H1 (cell line): ENCODE results near the gene MORN4. TPM values are rescaled to one million over a fixed set of nuclear protein-coding genes. Genes with fewer than 3 reads are reported as not detected.

Source experiments
- GTF2F1 ChIP-seq: IDR thresholded peaks from 2 replicates; pipeline ENCODE4 v1.6.1; 2012; ENCODE audit warnings: low read depth, low read length, improper control_type of control experiment, borderline replicate concordance
- HDAC2 ChIP-seq, 2 experiments: fragments of 300-600 bp in 1 of 2; sonication (generic) in 1 of 2; IDR thresholded peaks; 2 replicates each; pipeline ENCODE4 v1.6.1; 2011 to 2012; ENCODE audit warnings: low read depth in 2 of 2, low read length in 2 of 2, mild to moderate bottlenecking in 2 of 2, moderate library complexity in 2 of 2, borderline replicate concordance in 1 of 2, inconsistent platforms in 1 of 2
- KDM4A ChIP-seq: IDR thresholded peaks from one replicate; pipeline ENCODE4 v1.7.1; 2012; ENCODE audit warnings: low read depth, mild to moderate bottlenecking, moderate library complexity, low read length, inconsistent platforms; ENCODE audit not compliant: severe bottlenecking
- POLR2AphosphoS5 ChIP-seq: IDR thresholded peaks from 2 replicates; pipeline ENCODE4 v1.6.1; 2011; ENCODE audit warnings: low read depth, low read length
- POU5F1 ChIP-seq: IDR thresholded peaks from 2 replicates; pipeline ENCODE4 v1.6.1; 2011; ENCODE audit warnings: low read depth, mild to moderate bottlenecking, low read length, moderate library complexity
- RAD21 ChIP-seq, 2 experiments: IDR thresholded peaks in 1 of 2; conservative IDR thresholded peaks in 1 of 2; 2 replicates each; pipeline ENCODE4 v1.6.1; 2011; ENCODE audit warnings: low read depth in 2 of 2, low read length in 2 of 2, improper control_type of control experiment in 1 of 2, inconsistent platforms in 1 of 2, mild to moderate bottlenecking in 1 of 2, moderate library complexity in 1 of 2
- SIX5 ChIP-seq: IDR thresholded peaks from 2 replicates; pipeline ENCODE4 v1.6.1; 2011; ENCODE audit warnings: mild to moderate bottlenecking, low read depth, low read length
- polyA plus RNA-seq, 7 experiments: library from polyadenylated mRNA; depleted of rRNA in 3 of 7; stranded (reverse) in 5 of 7; unstranded in 2 of 7; fragments of >200 nt in 5 of 7; fragments of 200-250 nt in 2 of 7; gene quantifications; 1 replicate in 5 of 7; 2 replicates in 1 of 7; 4 replicates in 1 of 7; pipeline versions ENCODE4 v1.2.1 to v1.2.3, GENCODE V29; 2011 to 2013; ENCODE audit warnings: missing spikeins in 2 of 7, mixed read lengths in 2 of 7
- total RNA-seq: library from RNA; stranded (reverse); fragmentation: NEBNext Ultra II Directional; extraction: Animal tissue kit (Norgen Biotek cat#: 25700); gene quantifications from 2 replicates; pipeline ENCODE4 v1.2.1, GENCODE V29; 2021
- TF ChIP-seq, protein P1 (sequence below): IDR thresholded peaks from 2 replicates; pipeline ENCODE4 v1.6.1; 2012; ENCODE audit warnings: inconsistent platforms
- TF ChIP-seq, protein P2 (sequence below): fragments of 300-600 bp; sonication (generic); IDR thresholded peaks from 2 replicates; pipeline ENCODE4 v1.7.1; 2012; ENCODE audit warnings: low read length, moderate library complexity, mild to moderate bottlenecking, inconsistent platforms; ENCODE audit not compliant: insufficient replicate concordance

The MORN4 gene
- total and polyA plus RNA-seq, 2 of the 8 experiments (the other 6 are each of a cell fraction or from before 2014, with no cell fraction given) = 13.6 to 22.0 TPM

DNA sequence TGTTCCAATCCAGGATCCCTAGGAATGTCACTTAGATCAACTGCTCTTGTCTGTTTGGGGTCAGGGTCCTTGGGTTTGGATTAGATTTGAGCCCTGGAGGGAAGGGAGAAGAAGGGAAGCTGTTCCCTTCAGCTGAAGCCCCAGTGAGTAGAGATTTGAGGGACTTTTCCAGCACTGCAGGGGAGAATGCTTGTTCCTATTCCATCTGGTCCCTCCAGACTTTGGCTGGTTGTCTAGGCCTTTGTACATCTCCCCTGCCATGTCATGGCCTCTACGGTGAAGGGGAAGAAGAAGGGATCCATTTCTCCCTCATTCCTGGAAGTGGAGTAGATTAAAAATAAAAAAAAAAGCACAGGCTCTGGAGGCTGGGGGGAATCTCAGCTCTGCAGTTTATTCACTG, 32.7 kb downstream of the MORN4 start (continued):
- TF ChIP-seq, protein P1, sequence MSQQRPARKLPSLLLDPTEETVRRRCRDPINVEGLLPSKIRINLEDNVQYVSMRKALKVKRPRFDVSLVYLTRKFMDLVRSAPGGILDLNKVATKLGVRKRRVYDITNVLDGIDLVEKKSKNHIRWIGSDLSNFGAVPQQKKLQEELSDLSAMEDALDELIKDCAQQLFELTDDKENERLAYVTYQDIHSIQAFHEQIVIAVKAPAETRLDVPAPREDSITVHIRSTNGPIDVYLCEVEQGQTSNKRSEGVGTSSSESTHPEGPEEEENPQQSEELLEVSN = no peak
- TF ChIP-seq KDM4A = no peak
- TF ChIP-seq GTF2F1 = no peak
- no peak for TF ChIP-seq RAD21 (IDR thresholded peaks at IDR 0.05 in 1 of 2, conservative IDR thresholded peaks at IDR 0.05 in 1 of 2; ENCODE audit: low read depth in 2 of 2, low read length in 2 of 2)
- no peak for TF ChIP-seq POLR2AphosphoS5
- no peak for TF ChIP-seq HDAC2 (IDR thresholded peaks at IDR 0.05; ENCODE audit: borderline replicate concordance in 1 of 2, low read depth in 2 of 2, low read length in 2 of 2)
- TF ChIP-seq, protein P2, sequence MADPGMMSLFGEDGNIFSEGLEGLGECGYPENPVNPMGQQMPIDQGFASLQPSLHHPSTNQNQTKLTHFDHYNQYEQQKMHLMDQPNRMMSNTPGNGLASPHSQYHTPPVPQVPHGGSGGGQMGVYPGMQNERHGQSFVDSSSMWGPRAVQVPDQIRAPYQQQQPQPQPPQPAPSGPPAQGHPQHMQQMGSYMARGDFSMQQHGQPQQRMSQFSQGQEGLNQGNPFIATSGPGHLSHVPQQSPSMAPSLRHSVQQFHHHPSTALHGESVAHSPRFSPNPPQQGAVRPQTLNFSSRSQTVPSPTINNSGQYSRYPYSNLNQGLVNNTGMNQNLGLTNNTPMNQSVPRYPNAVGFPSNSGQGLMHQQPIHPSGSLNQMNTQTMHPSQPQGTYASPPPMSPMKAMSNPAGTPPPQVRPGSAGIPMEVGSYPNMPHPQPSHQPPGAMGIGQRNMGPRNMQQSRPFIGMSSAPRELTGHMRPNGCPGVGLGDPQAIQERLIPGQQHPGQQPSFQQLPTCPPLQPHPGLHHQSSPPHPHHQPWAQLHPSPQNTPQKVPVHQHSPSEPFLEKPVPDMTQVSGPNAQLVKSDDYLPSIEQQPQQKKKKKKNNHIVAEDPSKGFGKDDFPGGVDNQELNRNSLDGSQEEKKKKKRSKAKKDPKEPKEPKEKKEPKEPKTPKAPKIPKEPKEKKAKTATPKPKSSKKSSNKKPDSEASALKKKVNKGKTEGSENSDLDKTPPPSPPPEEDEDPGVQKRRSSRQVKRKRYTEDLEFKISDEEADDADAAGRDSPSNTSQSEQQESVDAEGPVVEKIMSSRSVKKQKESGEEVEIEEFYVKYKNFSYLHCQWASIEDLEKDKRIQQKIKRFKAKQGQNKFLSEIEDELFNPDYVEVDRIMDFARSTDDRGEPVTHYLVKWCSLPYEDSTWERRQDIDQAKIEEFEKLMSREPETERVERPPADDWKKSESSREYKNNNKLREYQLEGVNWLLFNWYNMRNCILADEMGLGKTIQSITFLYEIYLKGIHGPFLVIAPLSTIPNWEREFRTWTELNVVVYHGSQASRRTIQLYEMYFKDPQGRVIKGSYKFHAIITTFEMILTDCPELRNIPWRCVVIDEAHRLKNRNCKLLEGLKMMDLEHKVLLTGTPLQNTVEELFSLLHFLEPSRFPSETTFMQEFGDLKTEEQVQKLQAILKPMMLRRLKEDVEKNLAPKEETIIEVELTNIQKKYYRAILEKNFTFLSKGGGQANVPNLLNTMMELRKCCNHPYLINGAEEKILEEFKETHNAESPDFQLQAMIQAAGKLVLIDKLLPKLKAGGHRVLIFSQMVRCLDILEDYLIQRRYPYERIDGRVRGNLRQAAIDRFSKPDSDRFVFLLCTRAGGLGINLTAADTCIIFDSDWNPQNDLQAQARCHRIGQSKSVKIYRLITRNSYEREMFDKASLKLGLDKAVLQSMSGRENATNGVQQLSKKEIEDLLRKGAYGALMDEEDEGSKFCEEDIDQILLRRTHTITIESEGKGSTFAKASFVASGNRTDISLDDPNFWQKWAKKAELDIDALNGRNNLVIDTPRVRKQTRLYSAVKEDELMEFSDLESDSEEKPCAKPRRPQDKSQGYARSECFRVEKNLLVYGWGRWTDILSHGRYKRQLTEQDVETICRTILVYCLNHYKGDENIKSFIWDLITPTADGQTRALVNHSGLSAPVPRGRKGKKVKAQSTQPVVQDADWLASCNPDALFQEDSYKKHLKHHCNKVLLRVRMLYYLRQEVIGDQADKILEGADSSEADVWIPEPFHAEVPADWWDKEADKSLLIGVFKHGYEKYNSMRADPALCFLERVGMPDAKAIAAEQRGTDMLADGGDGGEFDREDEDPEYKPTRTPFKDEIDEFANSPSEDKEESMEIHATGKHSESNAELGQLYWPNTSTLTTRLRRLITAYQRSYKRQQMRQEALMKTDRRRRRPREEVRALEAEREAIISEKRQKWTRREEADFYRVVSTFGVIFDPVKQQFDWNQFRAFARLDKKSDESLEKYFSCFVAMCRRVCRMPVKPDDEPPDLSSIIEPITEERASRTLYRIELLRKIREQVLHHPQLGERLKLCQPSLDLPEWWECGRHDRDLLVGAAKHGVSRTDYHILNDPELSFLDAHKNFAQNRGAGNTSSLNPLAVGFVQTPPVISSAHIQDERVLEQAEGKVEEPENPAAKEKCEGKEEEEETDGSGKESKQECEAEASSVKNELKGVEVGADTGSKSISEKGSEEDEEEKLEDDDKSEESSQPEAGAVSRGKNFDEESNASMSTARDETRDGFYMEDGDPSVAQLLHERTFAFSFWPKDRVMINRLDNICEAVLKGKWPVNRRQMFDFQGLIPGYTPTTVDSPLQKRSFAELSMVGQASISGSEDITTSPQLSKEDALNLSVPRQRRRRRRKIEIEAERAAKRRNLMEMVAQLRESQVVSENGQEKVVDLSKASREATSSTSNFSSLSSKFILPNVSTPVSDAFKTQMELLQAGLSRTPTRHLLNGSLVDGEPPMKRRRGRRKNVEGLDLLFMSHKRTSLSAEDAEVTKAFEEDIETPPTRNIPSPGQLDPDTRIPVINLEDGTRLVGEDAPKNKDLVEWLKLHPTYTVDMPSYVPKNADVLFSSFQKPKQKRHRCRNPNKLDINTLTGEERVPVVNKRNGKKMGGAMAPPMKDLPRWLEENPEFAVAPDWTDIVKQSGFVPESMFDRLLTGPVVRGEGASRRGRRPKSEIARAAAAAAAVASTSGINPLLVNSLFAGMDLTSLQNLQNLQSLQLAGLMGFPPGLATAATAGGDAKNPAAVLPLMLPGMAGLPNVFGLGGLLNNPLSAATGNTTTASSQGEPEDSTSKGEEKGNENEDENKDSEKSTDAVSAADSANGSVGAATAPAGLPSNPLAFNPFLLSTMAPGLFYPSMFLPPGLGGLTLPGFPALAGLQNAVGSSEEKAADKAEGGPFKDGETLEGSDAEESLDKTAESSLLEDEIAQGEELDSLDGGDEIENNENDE = no peak
- TF ChIP-seq POU5F1 = no peak
- TF ChIP-seq SIX5 = no peak
- TF ChIP-seq, all 59 proteins: peak for 0
